Measurements from ENCODE around the gene RPS6KA1.
"Not testable (repeated sequence)": the region's sequence is repeated elsewhere in the genome, so short reads cannot be mapped to it uniquely, and the experiment has no call there.

GRCh38 chr1:26515836-26516235 is 13.7 kb upstream of the RPS6KA1 start:
- TF ChIP-seq CTCF, POLR2A (IDR thresholded peaks at IDR 0.05): not testable (repeated sequence)
